ENCODE measurements around the gene TRO. TPM values are rescaled to one million over a fixed set of nuclear protein-coding genes. Genes with fewer than 3 reads are reported as not detected.

Gene TRO
- polyA plus RNA-seq, 1 donor from 2014 or later, result 361 TPM

- no peak overlapping the region for H3K4me3 ChIP-seq (ENCODE audit: low read length)
- H3K79me2 ChIP-seq (replicated peaks; ENCODE audit: insufficient read depth, low read length), result no peaks in the 10 kb centered on the region
- H3K9ac ChIP-seq (ENCODE audit: low read length), result no peak overlapping the region
- H2AFZ ChIP-seq (ENCODE audit: low read depth, low read length), result no peak overlapping the region
- H3F3A ChIP-seq (ENCODE audit: insufficient read depth, low read length, poor library complexity, severe bottlenecking), result no peaks in the 10 kb centered on the region
- H3K36me3 ChIP-seq (ENCODE audit: insufficient read depth, low read length), result no peaks in the 10 kb centered on the region
- no peak overlapping the region for H3K4me2 ChIP-seq (ENCODE audit: low read length)
- no peaks in the 10 kb centered on the region for H3K27me3 ChIP-seq (ENCODE audit: insufficient read depth, low read depth, low read length)
- TF ChIP-seq SMC3 (conservative IDR thresholded peaks at IDR 0.05; ENCODE audit: poor library complexity), result no peak
- TF ChIP-seq CTCF (IDR thresholded peaks at IDR 0.05; ENCODE audit: poor library complexity, severe bottlenecking), result no peak
- TF ChIP-seq EP300 (conservative IDR thresholded peaks at IDR 0.05; ENCODE audit: poor library complexity, severe bottlenecking), result no peak
- no peak for TF ChIP-seq TAF1 (IDR thresholded peaks at IDR 0.05; ENCODE audit: low read depth)
- TF ChIP-seq MXI1 (conservative IDR thresholded peaks at IDR 0.05; ENCODE audit: poor library complexity, severe bottlenecking), result no peak
- no peak for TF ChIP-seq RAD21 (conservative IDR thresholded peaks at IDR 0.05)
- no peak for TF ChIP-seq EZH2 (IDR thresholded peaks at IDR 0.05; ENCODE audit: borderline replicate concordance, insufficient read depth, low read length, poor library complexity, severe bottlenecking)
- H3K9me2 ChIP-seq (ENCODE audit: insufficient read depth, low read length), result no peaks in the 10 kb centered on the region
- H3K9me3 ChIP-seq (ENCODE audit: low read length), result no peaks in the 10 kb centered on the region
- no peaks in the 10 kb centered on the region for H4K20me1 ChIP-seq (ENCODE audit: insufficient read depth)
- no peak overlapping the region for H3K27ac ChIP-seq (ENCODE audit: low read length)
These were observed 9.8 kb downstream of the TRO start for GRCh38 chrX:54930291-54931049.

- Histone ChIP-seq H3K9me3 (ENCODE audit: low read length) (no peaks in the 10 kb centered on the region), H4K20me1 (ENCODE audit: insufficient read depth) (no peaks in the 10 kb centered on the region), H2AFZ (ENCODE audit: low read depth, low read length) (no peak overlapping the region), H3K36me3 (ENCODE audit: insufficient read depth, low read length) (no peaks in the 10 kb centered on the region), H3K27ac (ENCODE audit: low read length) (no peak overlapping the region), H3K4me3 (ENCODE audit: low read length) (no peak overlapping the region), H3K9me2 (ENCODE audit: insufficient read depth, low read length) (no peaks in the 10 kb centered on the region), H3K9ac (ENCODE audit: low read length) (no peak overlapping the region), H3K27me3 (ENCODE audit: insufficient read depth, low read depth, low read length) (no peaks in the 10 kb centered on the region), H3K4me2 (ENCODE audit: low read length) (no peak overlapping the region), H3K79me2 (replicated peaks; ENCODE audit: insufficient read depth, low read length) (no peaks in the 10 kb centered on the region), H3F3A (ENCODE audit: insufficient read depth, low read length, poor library complexity, severe bottlenecking) (no peaks in the 10 kb centered on the region)
- no peak for TF ChIP-seq RAD21 (conservative IDR thresholded peaks at IDR 0.05)
- TF ChIP-seq SMC3 (conservative IDR thresholded peaks at IDR 0.05; ENCODE audit: poor library complexity), result no peak
- TF ChIP-seq TAF1 (IDR thresholded peaks at IDR 0.05; ENCODE audit: low read depth), result no peak
- TF ChIP-seq POLR2AphosphoS5 (IDR thresholded peaks at IDR 0.05), result no peak
These were observed 10.5 kb downstream of the TRO start for GRCh38 chrX:54931107-54931506.

GRCh38 chrX:54933150-54933826 lies 12.7 kb downstream of the TRO start:
- TF ChIP-seq CTCF (IDR thresholded peaks at IDR 0.05; ENCODE audit: poor library complexity, severe bottlenecking) (no peak), MXI1 (conservative IDR thresholded peaks at IDR 0.05; ENCODE audit: poor library complexity, severe bottlenecking) (no peak), SMC3 (conservative IDR thresholded peaks at IDR 0.05; ENCODE audit: poor library complexity) (no peak), EP300 (conservative IDR thresholded peaks at IDR 0.05; ENCODE audit: poor library complexity, severe bottlenecking) (no peak), RAD21 (conservative IDR thresholded peaks at IDR 0.05) (no peak), REST (IDR thresholded peaks at IDR 0.05; ENCODE audit: borderline replicate concordance) (no peak), TAF1 (IDR thresholded peaks at IDR 0.05; ENCODE audit: low read depth) (no peak), EZH2 (IDR thresholded peaks at IDR 0.05; ENCODE audit: borderline replicate concordance, insufficient read depth, low read length, poor library complexity, severe bottlenecking) (no peak), POLR2AphosphoS5 (IDR thresholded peaks at IDR 0.05) (no peak)
- no peaks in the 10 kb centered on the region for H3K27me3 ChIP-seq (ENCODE audit: insufficient read depth, low read depth, low read length)
- no peaks in the 10 kb centered on the region for H3K9me3 ChIP-seq (ENCODE audit: low read length)
- no peak overlapping the region for H3K9ac ChIP-seq (ENCODE audit: low read length)
- H3K4me3 ChIP-seq (ENCODE audit: low read length), result no peak overlapping the region
- no peak overlapping the region for H3K27ac ChIP-seq (ENCODE audit: low read length)
- H2AFZ ChIP-seq (ENCODE audit: low read depth, low read length), result no peak overlapping the region
- H3K79me2 ChIP-seq (replicated peaks; ENCODE audit: insufficient read depth, low read length), result no peaks in the 10 kb centered on the region
- H3K4me2 ChIP-seq (ENCODE audit: low read length), result no peak overlapping the region
- H3K9me2 ChIP-seq (ENCODE audit: insufficient read depth, low read length), result no peaks in the 10 kb centered on the region
- H3F3A ChIP-seq (ENCODE audit: insufficient read depth, low read length, poor library complexity, severe bottlenecking), result no peaks in the 10 kb centered on the region
- H3K36me3 ChIP-seq (ENCODE audit: insufficient read depth, low read length), result no peaks in the 10 kb centered on the region
- H4K20me1 ChIP-seq (ENCODE audit: insufficient read depth), result no peaks in the 10 kb centered on the region

Data from neural cell (in vitro differentiated cells).